MCF 10A (cell line): ENCODE results near the gene RALGAPB. TPM values are rescaled to one million over a fixed set of nuclear protein-coding genes. Genes with fewer than 3 reads are reported as not detected.
"Not testable (repeated sequence)": the region's sequence is repeated elsewhere in the genome, so short reads cannot be mapped to it uniquely, and the experiment has no call there.

Experiments
- BruUV-seq: library from RNA; stranded (reverse); fragments of 400-500 nt; replicated peaks from 2 replicates; lab custom pipeline; 2021; lab: Mats Ljungman, UMichigan
- CTCF ChIA-PET: fragments of 300-600 bp; sonication (Branson Sonifier 250); formaldehyde crosslinking; extraction: SDS; loops from one replicate; lab custom pipeline; 2021; ENCODE audit warnings: antibody characterized with exemption, inconsistent platforms; lab: Yijun Ruan, JAX
- POLR2A ChIA-PET: fragments of 300-600, 350-650 bp; sonication (Branson Sonifier 250); formaldehyde crosslinking; extraction: SDS; loops from one replicate; lab custom pipeline; 2020; ENCODE audit warnings: antibody characterized with exemption, inconsistent platforms; lab: Yijun Ruan, JAX
- DNase-seq: peaks from one replicate; pipeline ENCODE4 v3.0.0-alpha.2; 2018; ENCODE audit not compliant: unreplicated experiment
- H3K27ac Mint-ChIP-seq: one replicate; pipeline ENCODE4 v1.8.0; 2022; ENCODE audit warnings: mild to moderate bottlenecking, low read depth, mixed read lengths; ENCODE audit not compliant: unreplicated experiment
- H3K27me3 Mint-ChIP-seq: one replicate; pipeline ENCODE4 v1.8.0; 2022; ENCODE audit warnings: mixed read lengths; ENCODE audit not compliant: insufficient read depth, unreplicated experiment
- H3K36me3 Mint-ChIP-seq: one replicate; pipeline ENCODE4 v1.8.0; 2022; ENCODE audit warnings: mild to moderate bottlenecking, moderate library complexity, mixed read lengths; ENCODE audit not compliant: insufficient read depth, unreplicated experiment
- H3K4me1 Mint-ChIP-seq: one replicate; pipeline ENCODE4 v1.8.0; 2022; ENCODE audit warnings: mixed read lengths; ENCODE audit not compliant: insufficient read depth, unreplicated experiment
- H3K4me3 Mint-ChIP-seq: one replicate; pipeline ENCODE4 v1.8.0; 2022; ENCODE audit warnings: mild to moderate bottlenecking, moderate library complexity, mixed read lengths; ENCODE audit not compliant: unreplicated experiment
- H3K9me3 Mint-ChIP-seq: one replicate; pipeline ENCODE4 v1.8.0; 2022; ENCODE audit warnings: mixed read lengths; ENCODE audit not compliant: unreplicated experiment
- CTCF ChIP-seq: fragments of 200-600 bp; IDR thresholded peaks from one replicate; pipeline ENCODE4 v1.8.0; 2022; ENCODE audit warnings: antibody characterized with exemption, mild to moderate bottlenecking; ENCODE audit not compliant: unreplicated experiment
- intact Hi-C: fragments of 100-400 bp; cut with micrococcal nuclease; formaldehyde crosslinking; loops from 2 replicates; pipeline ENCODE4 v1.14.1; 2022
- total RNA-seq: library from RNA; stranded (reverse); gene quantifications from 2 replicates; pipeline ENCODE4 v1.2.3, GENCODE V29; 2022

RALGAPB gene
- total RNA-seq, 1 experiment from 2014 or later = 33.8 TPM

- Mint-ChIP-seq H3K9me3 (no peaks in the 10 kb centered on the region), H3K27ac (no peak overlapping the region), H3K4me1 (no peaks in the 10 kb centered on the region), H3K36me3 (no peaks in the 10 kb centered on the region), H3K27me3 (no peaks in the 10 kb centered on the region), H3K4me3 (no peak overlapping the region)
- BruUV-seq = no TSS peak
- TF ChIP-seq CTCF = no peak
- CTCF ChIA-PET = no interaction called here
- POLR2A ChIA-PET = interaction anchor here (0.5 to 0.7 kb wide), 4 partner anchors 14 to 1441 kb away, joined by 3 to 4 read pairs (median 3); no protein-coding TSS in a partner anchor
- intact Hi-C loops = no loop called here
- DNase-seq = no peak
Observed at GRCh38 chr20:38590676-38591473, 118.2 kb downstream of the RALGAPB start.

GRCh38 chr20:38591474-38592410 is 119.1 kb downstream of the RALGAPB start:
- H3K4me1 Mint-ChIP-seq = no peaks in the 10 kb centered on the region
- H3K27ac Mint-ChIP-seq = no peak overlapping the region
- no peak overlapping the region for H3K4me3 Mint-ChIP-seq
- BruUV-seq = no TSS peak
- peaks cover under 1% of the 10 kb centered on the region for H3K27me3 Mint-ChIP-seq
- no peak for DNase-seq
- H3K36me3 Mint-ChIP-seq = no peaks in the 10 kb centered on the region
- TF ChIP-seq CTCF = no peak
- intact Hi-C loops = no loop called here
- no peaks in the 10 kb centered on the region for H3K9me3 Mint-ChIP-seq
- POLR2A ChIA-PET = interaction anchor here (0.6 to 0.7 kb wide), 2 partner anchors 13 to 1442 kb away, joined by 3 to 4 read pairs; no protein-coding TSS in a partner anchor
- CTCF ChIA-PET = no interaction called here

- H3K27me3 Mint-ChIP-seq, intact Hi-C loops, H3K4me1 Mint-ChIP-seq, POLR2A ChIA-PET, H3K27ac Mint-ChIP-seq, CTCF ChIA-PET, BruUV-seq, H3K36me3 Mint-ChIP-seq, H3K9me3 Mint-ChIP-seq, H3K4me3 Mint-ChIP-seq, DNase-seq: not testable (repeated sequence)
Observed at GRCh38 chr20:38592411-38592790, 119.8 kb downstream of the RALGAPB start.

- H3K4me1 Mint-ChIP-seq, H3K9me3 Mint-ChIP-seq, intact Hi-C loops, CTCF ChIA-PET, H3K4me3 Mint-ChIP-seq, H3K27ac Mint-ChIP-seq, DNase-seq, BruUV-seq, H3K36me3 Mint-ChIP-seq, POLR2A ChIA-PET: not testable (repeated sequence)
- H3K27me3 Mint-ChIP-seq = peaks cover 15% of the 10 kb centered on the region
Observed at GRCh38 chr20:38594281-38594680, 121.6 kb downstream of the RALGAPB start.

- H3K36me3 Mint-ChIP-seq, BruUV-seq, H3K4me3 Mint-ChIP-seq, POLR2A ChIA-PET, H3K4me1 Mint-ChIP-seq, H3K27ac Mint-ChIP-seq, H3K9me3 Mint-ChIP-seq, DNase-seq, intact Hi-C loops, CTCF ChIA-PET: not testable (repeated sequence)
- peaks cover 15% of the 10 kb centered on the region for H3K27me3 Mint-ChIP-seq
Observed at GRCh38 chr20:38595886-38596285, 123.2 kb downstream of the RALGAPB start.
